HepG2 (cell line): Measurements from ENCODE around the gene ZNF440. TPM values are rescaled to one million over a fixed set of nuclear protein-coding genes. Genes with fewer than 3 reads are reported as not detected.

Experiments used
- CTCF ChIP-seq: sonication (generic); formaldehyde crosslinking; IDR thresholded peaks from 2 replicates; pipeline ENCODE4 v1.5.0; 2020; ENCODE audit warnings: mild to moderate bottlenecking, missing genetic modification reagents, moderate library complexity
- DMAP1 ChIP-seq: IDR thresholded peaks from 2 replicates; pipeline ENCODE4 v1.6.1; 2016
- ELF1 ChIP-seq: sonication (generic); formaldehyde crosslinking; IDR thresholded peaks from 2 replicates; pipeline ENCODE4 v1.4.0; 2020; ENCODE audit warnings: missing genetic modification reagents
- FOSL2 ChIP-seq: sonication (generic); formaldehyde crosslinking; IDR thresholded peaks from 2 replicates; pipeline ENCODE4 v1.4.0; 2020; ENCODE audit warnings: missing genetic modification reagents
- FOXK2 ChIP-seq: fragments of 450-650 bp; IDR thresholded peaks from 2 replicates; pipeline ENCODE4 v1.6.1; 2016
- GLI4 ChIP-seq: sonication (generic); formaldehyde crosslinking; IDR thresholded peaks from 2 replicates; pipeline ENCODE4 v1.5.1; 2020; ENCODE audit warnings: missing genetic modification reagents, mild to moderate bottlenecking, moderate library complexity, borderline replicate concordance
- KDM6A ChIP-seq: IDR thresholded peaks from 2 replicates; pipeline ENCODE4 v1.6.1; 2016; ENCODE audit warnings: low read depth
- KLF11 ChIP-seq: IDR thresholded peaks from 2 replicates; pipeline ENCODE4 v1.6.1; 2016; ENCODE audit warnings: missing compliant biosample characterization
- NFIB ChIP-seq: sonication (generic); formaldehyde crosslinking; IDR thresholded peaks from 2 replicates; pipeline ENCODE4 v1.9.0; 2021; ENCODE audit warnings: missing genetic modification reagents, mild to moderate bottlenecking, borderline replicate concordance
- NR2F6 ChIP-seq, 2 experiments: IDR thresholded peaks; 2 replicates each; pipeline ENCODE4 v1.6.1; 2016; ENCODE audit warnings: antibody characterized with exemption in 1 of 2, mild to moderate bottlenecking in 1 of 2
- PPARG ChIP-seq: conservative IDR thresholded peaks from 2 replicates; pipeline ENCODE4 v1.6.1; 2016; ENCODE audit warnings: missing biosample characterization, missing genetic modification reagents
- SALL1 ChIP-seq: sonication (generic); formaldehyde crosslinking; IDR thresholded peaks from 2 replicates; pipeline ENCODE4 v1.8.0; 2022; ENCODE audit warnings: mild to moderate bottlenecking, missing genetic modification reagents
- STAG1 ChIP-seq: sonication (generic); formaldehyde crosslinking; IDR thresholded peaks from 2 replicates; pipeline ENCODE4 v1.4.0; 2020; ENCODE audit warnings: missing genetic modification reagents
- TEAD3 ChIP-seq: optimal IDR thresholded peaks from 2 replicates; pipeline ENCODE3; 2016; ENCODE audit warnings: borderline replicate concordance
- ZBTB3 ChIP-seq: sonication (generic); formaldehyde crosslinking; IDR thresholded peaks from 2 replicates; pipeline ENCODE4 v1.4.0; 2020; ENCODE audit warnings: low read depth, mild to moderate bottlenecking, moderate library complexity, missing genetic modification reagents, borderline replicate concordance
- ZBTB38 ChIP-seq: sonication (generic); formaldehyde crosslinking; IDR thresholded peaks from 2 replicates; pipeline ENCODE4 v1.5.1; 2020; ENCODE audit warnings: mild to moderate bottlenecking, missing genetic modification reagents
- ZGPAT ChIP-seq: IDR thresholded peaks from 2 replicates; pipeline ENCODE4 v1.6.1; 2016; ENCODE audit warnings: mild to moderate bottlenecking
- ZNF574 ChIP-seq: sonication (generic); formaldehyde crosslinking; IDR thresholded peaks from 2 replicates; pipeline ENCODE4 v1.4.0; 2020; ENCODE audit warnings: missing genetic modification reagents
- ZNF773 ChIP-seq: sonication (generic); formaldehyde crosslinking; IDR thresholded peaks from 2 replicates; pipeline ENCODE4 v1.4.0; 2020; ENCODE audit warnings: missing genetic modification reagents, borderline replicate concordance
- ZNF891 ChIP-seq: sonication (generic); formaldehyde crosslinking; IDR thresholded peaks from 2 replicates; pipeline ENCODE4 v1.5.0; 2020; ENCODE audit warnings: mild to moderate bottlenecking, missing genetic modification reagents
- polyA plus RNA-seq, 8 experiments: library from polyadenylated mRNA; depleted of rRNA in 3 of 8; stranded (reverse) in 7 of 8; unstranded in 1 of 8; fragments of >200 nt; fragmentation: Illumina TruSeq in 4 of 8; extraction: Trizol in 4 of 8; gene quantifications; 2 replicates each; pipeline versions ENCODE4 v1.2.1 to v1.2.3, GENCODE V29; 2011 to 2016; ENCODE audit warnings: low read depth in 4 of 8, missing spikeins in 1 of 8, mixed read lengths in 1 of 8; ENCODE audit not compliant: insufficient read depth in 1 of 8
- total RNA-seq, 5 experiments: library from RNA; depleted of rRNA; stranded (reverse); fragments of >200 nt; fragmentation: Illumina TruSeq; extraction: Trizol; gene quantifications; 2 replicates each; pipeline ENCODE4 v1.2.3, GENCODE V29; 2016; ENCODE audit warnings: low read depth in 1 of 5
- TF ChIP-seq, protein P1 (sequence below): sonication (generic); formaldehyde crosslinking; IDR thresholded peaks from 2 replicates; pipeline ENCODE4 v1.5.1; 2020; ENCODE audit warnings: missing genetic modification reagents, mild to moderate bottlenecking, borderline replicate concordance
- TF ChIP-seq, protein P2 (sequence below): sonication (generic); formaldehyde crosslinking; IDR thresholded peaks from 2 replicates; pipeline ENCODE4 v1.8.0; 2022; ENCODE audit warnings: mild to moderate bottlenecking, missing genetic modification reagents; ENCODE audit not compliant: insufficient replicate concordance
- TF ChIP-seq, protein P3 (sequence below): sonication (generic); formaldehyde crosslinking; IDR thresholded peaks from 2 replicates; pipeline ENCODE4 v1.5.1; 2020; ENCODE audit warnings: missing genetic modification reagents, mild to moderate bottlenecking, borderline replicate concordance

Gene ZNF440
- total and polyA plus RNA-seq, 2 of the 13 experiments (the other 11 are each of a cell fraction or from before 2014, with no cell fraction given) = 2.7 to 12.4 TPM

GRCh38 chr19:11797491-11797890 lies 16.6 kb upstream of the ZNF440 start (continued):
- TF ChIP-seq CTCF (peak; percentile 96), KDM6A (CRISPR knock-in tag) (no peak), ZBTB3 (CRISPR knock-in tag) (no peak), TEAD3 (CRISPR knock-in tag) (peak; percentile 53), ZNF574 (CRISPR knock-in tag) (0 out of 2 replicates have a peak, but pooled peaks have one; percentile 21), ELF1 (CRISPR knock-in tag) (no peak), DMAP1 (CRISPR knock-in tag) (no peak), ZNF891 (CRISPR knock-in tag) (peak; percentile 28; the same call in 1 of the 2 replicates), NFIB (CRISPR knock-in tag) (no peak), ZNF773 (CRISPR knock-in tag) (no peak), KLF11 (CRISPR knock-in tag) (0 out of 2 replicates have a peak, but pooled peaks have one; percentile 22), SALL1 (CRISPR knock-in tag) (peak; percentile 52), FOSL2 (peak; percentile 32), NR2F6 (IDR thresholded peaks at IDR 0.05) (no peak), NR2F6 (CRISPR knock-in tag; IDR thresholded peaks at IDR 0.05) (peak; percentile 61), PPARG (CRISPR knock-in tag) (0 out of 2 replicates have a peak, but pooled peaks have one; percentile 43), GLI4 (CRISPR knock-in tag) (no peak), STAG1 (CRISPR knock-in tag) (peak; percentile 81), FOXK2 (no peak), ZGPAT (CRISPR knock-in tag) (0 out of 2 replicates have a peak, but pooled peaks have one; percentile 23), ZBTB38 (CRISPR knock-in tag) (0 out of 2 replicates have a peak, but pooled peaks have one; percentile 9)
- TF ChIP-seq, protein P1, sequence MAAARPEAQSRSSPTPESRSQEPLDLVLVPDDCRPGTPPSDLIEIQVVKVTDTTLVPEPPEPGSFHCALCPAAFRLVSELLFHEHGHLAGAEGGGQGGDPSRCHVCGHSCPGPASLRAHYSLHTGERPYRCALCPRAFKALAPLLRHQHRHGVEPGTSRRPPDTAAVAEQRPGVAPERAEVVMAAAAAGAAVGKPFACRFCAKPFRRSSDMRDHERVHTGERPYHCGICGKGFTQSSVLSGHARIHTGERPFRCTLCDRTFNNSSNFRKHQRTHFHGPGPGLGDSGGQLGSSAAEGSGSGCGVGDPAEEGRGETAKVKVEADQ = no peak
- TF ChIP-seq, protein P2, sequence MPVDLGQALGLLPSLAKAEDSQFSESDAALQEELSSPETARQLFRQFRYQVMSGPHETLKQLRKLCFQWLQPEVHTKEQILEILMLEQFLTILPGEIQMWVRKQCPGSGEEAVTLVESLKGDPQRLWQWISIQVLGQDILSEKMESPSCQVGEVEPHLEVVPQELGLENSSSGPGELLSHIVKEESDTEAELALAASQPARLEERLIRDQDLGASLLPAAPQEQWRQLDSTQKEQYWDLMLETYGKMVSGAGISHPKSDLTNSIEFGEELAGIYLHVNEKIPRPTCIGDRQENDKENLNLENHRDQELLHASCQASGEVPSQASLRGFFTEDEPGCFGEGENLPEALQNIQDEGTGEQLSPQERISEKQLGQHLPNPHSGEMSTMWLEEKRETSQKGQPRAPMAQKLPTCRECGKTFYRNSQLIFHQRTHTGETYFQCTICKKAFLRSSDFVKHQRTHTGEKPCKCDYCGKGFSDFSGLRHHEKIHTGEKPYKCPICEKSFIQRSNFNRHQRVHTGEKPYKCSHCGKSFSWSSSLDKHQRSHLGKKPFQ (CRISPR knock-in tag) = no peak
- TF ChIP-seq, protein P3, sequence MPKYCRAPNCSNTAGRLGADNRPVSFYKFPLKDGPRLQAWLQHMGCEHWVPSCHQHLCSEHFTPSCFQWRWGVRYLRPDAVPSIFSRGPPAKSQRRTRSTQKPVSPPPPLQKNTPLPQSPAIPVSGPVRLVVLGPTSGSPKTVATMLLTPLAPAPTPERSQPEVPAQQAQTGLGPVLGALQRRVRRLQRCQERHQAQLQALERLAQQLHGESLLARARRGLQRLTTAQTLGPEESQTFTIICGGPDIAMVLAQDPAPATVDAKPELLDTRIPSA (CRISPR knock-in tag) = no peak
